ENCODE data around the gene SLC9A3. TPM values are rescaled to one million over a fixed set of nuclear protein-coding genes. Genes with fewer than 3 reads are reported as not detected.

Gene SLC9A3
- polyA plus RNA-seq, 3 donors, result 0.31 to 0.42 (median 0.36) TPM

GRCh38 chr5:531101-531748 is 7.0 kb upstream of the SLC9A3 start:
- H3K9me3 Mint-ChIP-seq, result peaks cover 4 to 21% (median 8%) of the 10 kb centered on the region in 7 donors
- TF ChIP-seq CTCF (IDR thresholded peaks at IDR 0.05), result no peak
- H3K4me1 Mint-ChIP-seq, result peaks cover 40% of the 10 kb centered on the region
- Histone ChIP-seq H3K9ac (ENCODE audit: insufficient read depth, low read length, poor library complexity, severe bottlenecking) (no peak overlapping the region), H3K27ac (ENCODE audit: low read depth in 1 of 2, low read length in 2 of 2) (no peak overlapping the region), H2AFZ (ENCODE audit: insufficient read depth, low read depth, low read length, poor library complexity, severe bottlenecking) (no peak overlapping the region), H3K79me2 (ENCODE audit: insufficient read depth, low read length) (no peaks in the 10 kb centered on the region), H3K27me3 (ENCODE audit: control insufficient read depth in 2 of 2, insufficient read depth in 2 of 2, low read length in 2 of 2) (peaks cover 25 to 73% of the 10 kb centered on the region in 2 donors), H3K4me1 (ENCODE audit: control insufficient read depth in 1 of 2, insufficient read depth in 2 of 2, low read length in 2 of 2) (peaks cover 37 to 47% of the 10 kb centered on the region in 2 donors), H4K20me1 (ENCODE audit: insufficient read depth, low read length) (no peaks in the 10 kb centered on the region), H3K4me3 (replicated peaks in 1 of 3; ENCODE audit: low read depth in 2 of 3, low read length in 3 of 3) (peak overlapping the region in 1 of 3 experiments; percentile 26), H3K9me3 (replicated peaks in 1 of 2; ENCODE audit: control insufficient read depth in 1 of 2, insufficient read depth in 1 of 2, low read length in 2 of 2) (peaks cover 10 to 17% of the 10 kb centered on the region in 2 donors), H3K4me2 (replicated peaks; ENCODE audit: extremely low read depth, low read length, poor library complexity, severe bottlenecking) (peak overlapping the region; percentile 24), H3K36me3 (replicated peaks in 1 of 2; ENCODE audit: control insufficient read depth in 1 of 2, insufficient read depth in 2 of 2, low read length in 2 of 2) (no peaks in the 10 kb centered on the region)
- peak overlapping the region in 1 of 2 donors; percentile 85 for H3K4me3 Mint-ChIP-seq
- peaks cover 61 to 81% (median 79%) of the 10 kb centered on the region in 3 donors for H3K27me3 Mint-ChIP-seq (ENCODE audit: low read depth in 3 of 3)
- intact Hi-C loops (cut with micrococcal nuclease), result no loop called here
- DNase-seq, result no peak
- 69% methylated on average over 24 of the region's 25 CpGs for WGBS (ENCODE audit: insufficient coverage)
- H3K27ac Mint-ChIP-seq, result no peak overlapping the region
- H3K36me3 Mint-ChIP-seq, result peaks cover 0 to 4% of the 10 kb centered on the region in 2 donors

- Mint-ChIP-seq H3K9me3 (peaks cover 4 to 25% (median 12%) of the 10 kb centered on the region in 7 donors), H3K4me1 (peaks cover 40% of the 10 kb centered on the region), H3K27ac (peak overlapping the region; percentile 19 to 80 (median 53)), H3K27me3 (ENCODE audit: low read depth in 3 of 3) (peaks cover 64 to 82% (median 81%) of the 10 kb centered on the region in 3 donors), H3K4me3 (peak overlapping the region in 1 of 2 donors; percentile 85), H3K36me3 (peaks cover 0 to 4% of the 10 kb centered on the region in 2 donors)
- no peaks in the 10 kb centered on the region for H3K36me3 ChIP-seq (replicated peaks in 1 of 2; ENCODE audit: control insufficient read depth in 1 of 2, insufficient read depth in 2 of 2, low read length in 2 of 2)
- H3K27ac ChIP-seq (ENCODE audit: low read depth in 1 of 2, low read length in 2 of 2), result peak overlapping the region; percentile 42 to 52
- H3K9me3 ChIP-seq (replicated peaks in 1 of 2; ENCODE audit: control insufficient read depth in 1 of 2, insufficient read depth in 1 of 2, low read length in 2 of 2), result peaks cover 10 to 26% of the 10 kb centered on the region in 2 donors
- no peak overlapping the region for H3K9ac ChIP-seq (ENCODE audit: insufficient read depth, low read length, poor library complexity, severe bottlenecking)
- H3K79me2 ChIP-seq (ENCODE audit: insufficient read depth, low read length), result no peaks in the 10 kb centered on the region
- peak overlapping the region; percentile 24 for H3K4me2 ChIP-seq (replicated peaks; ENCODE audit: extremely low read depth, low read length, poor library complexity, severe bottlenecking)
- 68% methylated on average over 22 of the region's 24 CpGs for WGBS (ENCODE audit: insufficient coverage)
- H4K20me1 ChIP-seq (ENCODE audit: insufficient read depth, low read length), result no peaks in the 10 kb centered on the region
- DNase-seq, result peak; percentile 75 to 85 (median 76)
- H2AFZ ChIP-seq (ENCODE audit: insufficient read depth, low read depth, low read length, poor library complexity, severe bottlenecking), result no peak overlapping the region
- peaks cover 35 to 75% of the 10 kb centered on the region in 2 donors for H3K27me3 ChIP-seq (ENCODE audit: control insufficient read depth in 2 of 2, insufficient read depth in 2 of 2, low read length in 2 of 2)
- no peak for TF ChIP-seq CTCF (IDR thresholded peaks at IDR 0.05)
- H3K4me1 ChIP-seq (ENCODE audit: control insufficient read depth in 1 of 2, insufficient read depth in 2 of 2, low read length in 2 of 2), result peaks cover 37 to 47% of the 10 kb centered on the region in 2 donors
- intact Hi-C loops (cut with micrococcal nuclease), result no loop called here
- H3K4me3 ChIP-seq (replicated peaks in 1 of 3; ENCODE audit: low read depth in 2 of 3, low read length in 3 of 3), result peak overlapping the region in 1 of 3 experiments; percentile 47
Measured at GRCh38 chr5:530001-530955, 6.0 kb upstream of the SLC9A3 start.
